Measurements from ENCODE around the gene LRRC10B.

DNA sequence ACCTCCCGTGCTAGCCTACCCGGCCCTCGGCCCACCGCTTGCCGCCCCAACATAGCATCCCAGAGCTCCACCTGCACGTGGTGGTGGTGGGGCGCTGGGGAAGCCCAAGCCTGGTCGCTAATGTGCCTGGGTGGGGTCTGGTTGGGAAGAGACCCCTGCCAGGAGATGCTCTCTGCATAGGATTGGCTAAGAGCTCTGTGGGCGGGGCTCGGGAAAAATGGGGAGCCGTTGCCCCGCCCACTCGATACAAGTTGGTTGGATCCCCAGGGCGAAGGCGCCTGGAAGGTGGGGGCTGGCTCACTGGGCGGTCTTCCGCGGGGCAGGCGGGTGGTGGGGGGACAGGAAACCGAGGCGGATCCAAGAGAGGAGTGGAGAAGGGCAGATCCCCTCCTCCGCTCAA is 7.6 kb downstream of the LRRC10B start:
- TF ChIP-seq TAF1 (IDR thresholded peaks at IDR 0.05; ENCODE audit: low read depth, low read length), result no peak
- TF ChIP-seq, protein P1, sequence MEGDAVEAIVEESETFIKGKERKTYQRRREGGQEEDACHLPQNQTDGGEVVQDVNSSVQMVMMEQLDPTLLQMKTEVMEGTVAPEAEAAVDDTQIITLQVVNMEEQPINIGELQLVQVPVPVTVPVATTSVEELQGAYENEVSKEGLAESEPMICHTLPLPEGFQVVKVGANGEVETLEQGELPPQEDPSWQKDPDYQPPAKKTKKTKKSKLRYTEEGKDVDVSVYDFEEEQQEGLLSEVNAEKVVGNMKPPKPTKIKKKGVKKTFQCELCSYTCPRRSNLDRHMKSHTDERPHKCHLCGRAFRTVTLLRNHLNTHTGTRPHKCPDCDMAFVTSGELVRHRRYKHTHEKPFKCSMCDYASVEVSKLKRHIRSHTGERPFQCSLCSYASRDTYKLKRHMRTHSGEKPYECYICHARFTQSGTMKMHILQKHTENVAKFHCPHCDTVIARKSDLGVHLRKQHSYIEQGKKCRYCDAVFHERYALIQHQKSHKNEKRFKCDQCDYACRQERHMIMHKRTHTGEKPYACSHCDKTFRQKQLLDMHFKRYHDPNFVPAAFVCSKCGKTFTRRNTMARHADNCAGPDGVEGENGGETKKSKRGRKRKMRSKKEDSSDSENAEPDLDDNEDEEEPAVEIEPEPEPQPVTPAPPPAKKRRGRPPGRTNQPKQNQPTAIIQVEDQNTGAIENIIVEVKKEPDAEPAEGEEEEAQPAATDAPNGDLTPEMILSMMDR (IDR thresholded peaks at IDR 0.05; ENCODE audit: control extremely low read depth in 1 of 3, insufficient read depth in 1 of 3, low read depth in 1 of 3, low read length in 3 of 3), result no peak
- TF ChIP-seq, protein P2, sequence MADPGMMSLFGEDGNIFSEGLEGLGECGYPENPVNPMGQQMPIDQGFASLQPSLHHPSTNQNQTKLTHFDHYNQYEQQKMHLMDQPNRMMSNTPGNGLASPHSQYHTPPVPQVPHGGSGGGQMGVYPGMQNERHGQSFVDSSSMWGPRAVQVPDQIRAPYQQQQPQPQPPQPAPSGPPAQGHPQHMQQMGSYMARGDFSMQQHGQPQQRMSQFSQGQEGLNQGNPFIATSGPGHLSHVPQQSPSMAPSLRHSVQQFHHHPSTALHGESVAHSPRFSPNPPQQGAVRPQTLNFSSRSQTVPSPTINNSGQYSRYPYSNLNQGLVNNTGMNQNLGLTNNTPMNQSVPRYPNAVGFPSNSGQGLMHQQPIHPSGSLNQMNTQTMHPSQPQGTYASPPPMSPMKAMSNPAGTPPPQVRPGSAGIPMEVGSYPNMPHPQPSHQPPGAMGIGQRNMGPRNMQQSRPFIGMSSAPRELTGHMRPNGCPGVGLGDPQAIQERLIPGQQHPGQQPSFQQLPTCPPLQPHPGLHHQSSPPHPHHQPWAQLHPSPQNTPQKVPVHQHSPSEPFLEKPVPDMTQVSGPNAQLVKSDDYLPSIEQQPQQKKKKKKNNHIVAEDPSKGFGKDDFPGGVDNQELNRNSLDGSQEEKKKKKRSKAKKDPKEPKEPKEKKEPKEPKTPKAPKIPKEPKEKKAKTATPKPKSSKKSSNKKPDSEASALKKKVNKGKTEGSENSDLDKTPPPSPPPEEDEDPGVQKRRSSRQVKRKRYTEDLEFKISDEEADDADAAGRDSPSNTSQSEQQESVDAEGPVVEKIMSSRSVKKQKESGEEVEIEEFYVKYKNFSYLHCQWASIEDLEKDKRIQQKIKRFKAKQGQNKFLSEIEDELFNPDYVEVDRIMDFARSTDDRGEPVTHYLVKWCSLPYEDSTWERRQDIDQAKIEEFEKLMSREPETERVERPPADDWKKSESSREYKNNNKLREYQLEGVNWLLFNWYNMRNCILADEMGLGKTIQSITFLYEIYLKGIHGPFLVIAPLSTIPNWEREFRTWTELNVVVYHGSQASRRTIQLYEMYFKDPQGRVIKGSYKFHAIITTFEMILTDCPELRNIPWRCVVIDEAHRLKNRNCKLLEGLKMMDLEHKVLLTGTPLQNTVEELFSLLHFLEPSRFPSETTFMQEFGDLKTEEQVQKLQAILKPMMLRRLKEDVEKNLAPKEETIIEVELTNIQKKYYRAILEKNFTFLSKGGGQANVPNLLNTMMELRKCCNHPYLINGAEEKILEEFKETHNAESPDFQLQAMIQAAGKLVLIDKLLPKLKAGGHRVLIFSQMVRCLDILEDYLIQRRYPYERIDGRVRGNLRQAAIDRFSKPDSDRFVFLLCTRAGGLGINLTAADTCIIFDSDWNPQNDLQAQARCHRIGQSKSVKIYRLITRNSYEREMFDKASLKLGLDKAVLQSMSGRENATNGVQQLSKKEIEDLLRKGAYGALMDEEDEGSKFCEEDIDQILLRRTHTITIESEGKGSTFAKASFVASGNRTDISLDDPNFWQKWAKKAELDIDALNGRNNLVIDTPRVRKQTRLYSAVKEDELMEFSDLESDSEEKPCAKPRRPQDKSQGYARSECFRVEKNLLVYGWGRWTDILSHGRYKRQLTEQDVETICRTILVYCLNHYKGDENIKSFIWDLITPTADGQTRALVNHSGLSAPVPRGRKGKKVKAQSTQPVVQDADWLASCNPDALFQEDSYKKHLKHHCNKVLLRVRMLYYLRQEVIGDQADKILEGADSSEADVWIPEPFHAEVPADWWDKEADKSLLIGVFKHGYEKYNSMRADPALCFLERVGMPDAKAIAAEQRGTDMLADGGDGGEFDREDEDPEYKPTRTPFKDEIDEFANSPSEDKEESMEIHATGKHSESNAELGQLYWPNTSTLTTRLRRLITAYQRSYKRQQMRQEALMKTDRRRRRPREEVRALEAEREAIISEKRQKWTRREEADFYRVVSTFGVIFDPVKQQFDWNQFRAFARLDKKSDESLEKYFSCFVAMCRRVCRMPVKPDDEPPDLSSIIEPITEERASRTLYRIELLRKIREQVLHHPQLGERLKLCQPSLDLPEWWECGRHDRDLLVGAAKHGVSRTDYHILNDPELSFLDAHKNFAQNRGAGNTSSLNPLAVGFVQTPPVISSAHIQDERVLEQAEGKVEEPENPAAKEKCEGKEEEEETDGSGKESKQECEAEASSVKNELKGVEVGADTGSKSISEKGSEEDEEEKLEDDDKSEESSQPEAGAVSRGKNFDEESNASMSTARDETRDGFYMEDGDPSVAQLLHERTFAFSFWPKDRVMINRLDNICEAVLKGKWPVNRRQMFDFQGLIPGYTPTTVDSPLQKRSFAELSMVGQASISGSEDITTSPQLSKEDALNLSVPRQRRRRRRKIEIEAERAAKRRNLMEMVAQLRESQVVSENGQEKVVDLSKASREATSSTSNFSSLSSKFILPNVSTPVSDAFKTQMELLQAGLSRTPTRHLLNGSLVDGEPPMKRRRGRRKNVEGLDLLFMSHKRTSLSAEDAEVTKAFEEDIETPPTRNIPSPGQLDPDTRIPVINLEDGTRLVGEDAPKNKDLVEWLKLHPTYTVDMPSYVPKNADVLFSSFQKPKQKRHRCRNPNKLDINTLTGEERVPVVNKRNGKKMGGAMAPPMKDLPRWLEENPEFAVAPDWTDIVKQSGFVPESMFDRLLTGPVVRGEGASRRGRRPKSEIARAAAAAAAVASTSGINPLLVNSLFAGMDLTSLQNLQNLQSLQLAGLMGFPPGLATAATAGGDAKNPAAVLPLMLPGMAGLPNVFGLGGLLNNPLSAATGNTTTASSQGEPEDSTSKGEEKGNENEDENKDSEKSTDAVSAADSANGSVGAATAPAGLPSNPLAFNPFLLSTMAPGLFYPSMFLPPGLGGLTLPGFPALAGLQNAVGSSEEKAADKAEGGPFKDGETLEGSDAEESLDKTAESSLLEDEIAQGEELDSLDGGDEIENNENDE (IDR thresholded peaks at IDR 0.05; ENCODE audit: insufficient replicate concordance, low read length), result no peak
- TF ChIP-seq TBP (IDR thresholded peaks at IDR 0.05; ENCODE audit: low read depth, low read length), result no peak
- TF ChIP-seq ASH2L (IDR thresholded peaks at IDR 0.05; ENCODE audit: low read length), result no peak
